Subcutaneous adipose tissue (tissue), 4 donors: Measurements from ENCODE around the gene BSPRY. TPM values are rescaled to one million over a fixed set of nuclear protein-coding genes. Genes with fewer than 3 reads are reported as not detected.

ENCODE experiments used
- CTCF ChIP-seq: fragments of 450-650 bp; IDR thresholded peaks from one replicate; pipeline ENCODE4 v1.5.1; 2016; ENCODE audit warnings: low read depth, mild to moderate bottlenecking, control low read depth, antibody characterized with exemption, moderate library complexity
- total RNA-seq, 4 donors: library from RNA; depleted of rRNA; stranded (reverse); fragments of >200 nt; gene quantifications; one replicate each; pipeline ENCODE4 v1.1.0, GENCODE V29; 2016

Gene BSPRY
- total RNA-seq, 4 donors from 2014 or later, result 0.66 TPM; not detected in 3

GRCh38 chr9:113310538-113310937, 38.8 kb upstream of the BSPRY start:
- TF ChIP-seq CTCF, result no peak

DNA sequence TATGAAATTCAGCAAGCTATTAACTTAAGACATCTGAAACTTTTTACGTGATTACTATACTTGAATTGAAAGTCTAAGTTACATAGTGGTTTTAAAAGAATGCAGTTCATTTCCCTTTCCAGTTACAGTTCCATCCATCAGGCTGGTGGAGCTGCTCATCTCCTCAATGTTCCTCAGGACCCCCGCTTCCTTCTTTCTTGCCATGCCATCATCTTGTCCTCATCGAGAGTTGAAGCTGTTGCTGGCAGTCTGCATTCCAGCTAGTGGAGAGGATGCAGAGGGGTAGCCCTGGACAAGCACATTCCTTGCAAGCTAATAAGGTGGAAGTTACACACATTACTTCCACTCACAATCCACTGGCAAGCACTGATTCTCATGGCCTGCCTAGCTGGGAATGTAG, 37.4 kb upstream of the BSPRY start:
- TF ChIP-seq CTCF, result no peak

DNA sequence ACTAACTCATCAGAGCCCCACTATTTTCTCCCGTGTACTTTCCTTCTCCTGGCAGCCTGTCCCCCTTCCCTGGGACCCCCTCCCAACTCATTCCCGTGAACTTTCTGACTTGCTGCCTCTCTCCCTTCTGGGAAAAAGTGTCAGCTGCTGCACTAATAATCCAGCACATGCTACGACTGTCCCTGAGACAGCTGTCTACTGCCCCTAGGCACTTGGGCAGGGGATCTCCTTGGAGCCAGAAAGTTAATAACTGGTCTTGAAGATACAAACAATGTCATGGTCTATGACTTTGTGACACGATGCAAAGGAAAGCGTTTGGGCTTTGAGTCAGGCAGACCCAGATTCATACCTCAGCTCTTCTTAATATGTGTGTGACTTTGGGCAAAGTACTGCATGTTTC, 36.1 kb upstream of the BSPRY start:
- TF ChIP-seq CTCF, result no peak

DNA sequence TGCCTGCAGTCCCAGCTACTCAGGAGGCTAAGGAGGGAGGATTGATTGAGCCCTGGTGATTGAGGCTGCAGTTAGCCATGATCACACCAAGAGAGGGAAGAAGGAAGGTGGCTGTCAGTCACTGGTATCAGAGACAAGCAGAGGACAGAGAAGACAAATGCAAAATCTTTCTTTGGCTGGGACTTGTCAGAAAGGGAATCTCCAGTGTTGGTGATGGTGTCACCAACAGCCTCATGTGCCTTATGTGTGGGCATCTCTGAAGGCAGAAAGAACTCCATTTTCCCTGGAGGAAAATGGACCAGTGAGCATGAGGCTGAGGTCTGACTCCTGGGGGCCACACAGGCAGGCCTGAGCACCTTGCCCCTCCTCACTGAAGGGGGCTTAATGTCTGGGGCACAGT, 34.1 kb upstream of the BSPRY start:
- TF ChIP-seq CTCF, result no peak

DNA sequence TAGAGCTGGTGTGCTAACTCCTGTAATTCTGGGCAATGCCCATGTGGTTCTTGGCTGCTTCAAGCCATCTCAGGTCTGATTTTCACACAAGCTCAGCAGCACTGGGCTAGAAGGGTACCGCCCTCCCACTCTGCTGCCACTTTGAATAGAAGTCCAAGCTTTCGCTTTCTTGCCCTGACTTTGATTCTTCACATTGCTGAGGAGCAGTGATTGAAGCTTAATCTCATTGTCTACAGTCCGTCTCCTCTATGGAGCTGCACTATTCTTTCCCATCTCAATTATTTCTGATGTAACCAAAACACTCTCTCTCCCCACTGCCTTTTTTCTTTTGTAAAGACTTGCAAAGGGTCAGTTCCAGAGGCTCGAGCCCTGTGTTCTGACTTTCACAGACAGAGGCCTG, 33.3 kb upstream of the BSPRY start:
- TF ChIP-seq CTCF, result no peak

- no peak for TF ChIP-seq CTCF
Measured at GRCh38 chr9:113317777-113318176, 31.6 kb upstream of the BSPRY start.

GRCh38 chr9:113319054-113319453, 30.3 kb upstream of the BSPRY start:
- TF ChIP-seq CTCF, result no peak
